B cell (primary cell): ENCODE results near the gene OLIG3.

Experiments used
- CTCF ChIP-seq: fragments of 200-600 bp; IDR thresholded peaks from one replicate; pipeline ENCODE4 v1.8.0; 2022; ENCODE audit warnings: antibody characterized with exemption, mild to moderate bottlenecking
- EZH2 ChIP-seq: IDR thresholded peaks from 2 replicates; pipeline ENCODE4 v1.6.1; 2012; ENCODE audit warnings: borderline replicate concordance, low read depth, mild to moderate bottlenecking, moderate library complexity, low read length; ENCODE audit not compliant: insufficient read depth, poor library complexity, severe bottlenecking

- TF ChIP-seq CTCF = no peak
- TF ChIP-seq EZH2 = no peak
These were observed 2.9 kb upstream of the OLIG3 start for GRCh38 chr6:137496909-137497720.
